HCT116 (cell line): ENCODE measurements around the gene HIPK3. TPM values are rescaled to one million over a fixed set of nuclear protein-coding genes. Genes with fewer than 3 reads are reported as not detected.

Source experiments
- ATAC-seq: fragments of 200-7000 bp; cut with Tn5 transposase; 2 replicates; pipeline ENCODE4 v1.9.1; 2020; ENCODE audit warnings: mild to moderate bottlenecking, moderate library complexity
- BruUV-seq: library from RNA; stranded (reverse); fragments of 400-500 nt; replicated peaks from 2 replicates; lab custom pipeline; 2021; lab: Mats Ljungman, UMichigan
- CTCF ChIA-PET: fragments of 300-600 bp; sonication (Branson Sonifier 250); formaldehyde crosslinking; loops from one replicate; lab custom pipeline; 2021; ENCODE audit warnings: antibody characterized with exemption; lab: Charles Lee
- POLR2A ChIA-PET: fragments of 300-600, 350-600 bp; sonication (Branson Sonifier 250); formaldehyde crosslinking; loops from one replicate; lab custom pipeline; 2021; ENCODE audit warnings: antibody characterized with exemption; lab: Charles Lee
- RAD21 ChIA-PET, 2 experiments: fragments of 300-600 bp; sonication (Branson Sonifier 250); formaldehyde crosslinking; loops; one replicate each; lab custom pipeline; 2023; ENCODE audit warnings: low total read pairs in 2 of 2; ENCODE audit not compliant: uncharacterized antibody in 2 of 2, unreplicated experiment in 2 of 2, low non-redundant PET in 1 of 2; lab: Charles Lee
- DNase-seq: peaks from one replicate; pipeline ENCODE4 v3.0.0-alpha.2; 2010; ENCODE audit warnings: low read depth, low spot score
- H2AFZ ChIP-seq: fragments of 200-600 bp; shearing (Covaris generic), sonication (generic); 2 replicates; pipeline ENCODE4 v1.6.1; 2017; ENCODE audit warnings: low read depth, mixed run types, mixed read lengths, antibody characterized with exemption, low read length; ENCODE audit not compliant: poor library complexity, severe bottlenecking
- H3K27ac ChIP-seq: 2 replicates; pipeline ENCODE4 v1.5.1; 2012; ENCODE audit warnings: low read depth, low read length
- H3K27me3 ChIP-seq: fragments of 200-600 bp; sonication (generic); 2 replicates; pipeline ENCODE4 v1.6.1; 2016; ENCODE audit warnings: mixed run types, low read length, mixed read lengths; ENCODE audit not compliant: insufficient read depth
- H3K36me3 ChIP-seq, 2 experiments: fragments of 200-500 bp in 1 of 2; fragments of 200-600 bp in 1 of 2; sonication (Bioruptor generic) in 1 of 2; sonication (generic) in 1 of 2; 2 replicates each; pipeline versions ENCODE4 v1.5.1 to v1.6.1; 2014 to 2016; ENCODE audit warnings: low read length in 2 of 2, inconsistent platforms in 1 of 2, mixed read lengths in 1 of 2, mixed run types in 1 of 2; ENCODE audit not compliant: insufficient read depth in 2 of 2, control insufficient read depth in 1 of 2
- H3K4me1 ChIP-seq, 2 experiments: fragments of 200-600 bp in 1 of 2; sonication (generic) in 1 of 2; 2 replicates each; pipeline versions ENCODE4 v1.5.1 to v1.6.1; 2012 to 2017; ENCODE audit warnings: low read length in 2 of 2, inconsistent platforms in 1 of 2, mild to moderate bottlenecking in 1 of 2, mixed read lengths in 1 of 2, mixed run types in 1 of 2, moderate library complexity in 1 of 2; ENCODE audit not compliant: insufficient read depth in 2 of 2, control insufficient read depth in 1 of 2
- H3K4me2 ChIP-seq: fragments of 200-600 bp; sonication (generic); 2 replicates; pipeline ENCODE4 v1.6.1; 2017; ENCODE audit warnings: mixed run types, low read length, mixed read lengths
- H3K4me3 ChIP-seq, 2 experiments: fragments of 200-600 bp in 1 of 2; sonication (generic) in 1 of 2; replicated peaks in 1 of 2; 2 replicates each; pipeline ENCODE4 v1.5.1; 2011 to 2016; ENCODE audit warnings: low read length in 2 of 2, control low read depth in 1 of 2, low read depth in 1 of 2, mild to moderate bottlenecking in 1 of 2, mixed read lengths in 1 of 2, mixed run types in 1 of 2
- H3K79me2 ChIP-seq: fragments of 200-600 bp; sonication (generic); 2 replicates; pipeline ENCODE4 v1.6.1; 2017; ENCODE audit warnings: mild to moderate bottlenecking, mixed run types, low read length, moderate library complexity, mixed read lengths; ENCODE audit not compliant: insufficient read depth
- H3K9ac ChIP-seq: fragments of 200-600 bp; sonication (generic); 2 replicates; pipeline ENCODE4 v1.6.1; 2016; ENCODE audit warnings: low read length, mixed read lengths
- H3K9me2 ChIP-seq: fragments of 200-600 bp; sonication (generic), shearing (Covaris generic); 2 replicates; pipeline ENCODE4 v1.6.1; 2017; ENCODE audit warnings: mixed run types, mild to moderate bottlenecking, moderate library complexity; ENCODE audit not compliant: insufficient read depth
- H3K9me3 ChIP-seq, 2 experiments: fragments of 200-500 bp in 1 of 2; fragments of 200-600 bp in 1 of 2; sonication (Bioruptor generic) in 1 of 2; sonication (generic) in 1 of 2; 2 replicates each; pipeline ENCODE4 v1.6.1; 2014 to 2017; ENCODE audit warnings: low read length in 2 of 2, mixed read lengths in 2 of 2, inconsistent platforms in 1 of 2, low read depth in 1 of 2, mild to moderate bottlenecking in 1 of 2, mixed run types in 1 of 2, moderate library complexity in 1 of 2; ENCODE audit not compliant: control insufficient read depth in 1 of 2, insufficient read depth in 1 of 2
- H4K20me1 ChIP-seq: fragments of 200-600 bp; sonication (generic), shearing (Covaris generic); 2 replicates; pipeline ENCODE4 v1.6.1; 2017; ENCODE audit warnings: mixed run types, mild to moderate bottlenecking, moderate library complexity; ENCODE audit not compliant: insufficient read depth
- ATF3 ChIP-seq: IDR thresholded peaks from 2 replicates; pipeline ENCODE4 v1.6.1; 2012
- CBX3 ChIP-seq: IDR thresholded peaks from 2 replicates; pipeline ENCODE4 v1.6.1; 2012; ENCODE audit warnings: low read depth
- CEBPB ChIP-seq: IDR thresholded peaks from 2 replicates; pipeline ENCODE4 v1.6.1; 2012; ENCODE audit warnings: low read depth
- CTCF ChIP-seq, 3 experiments: fragments of 200-600 bp in 1 of 3; sonication (generic) in 1 of 3; IDR thresholded peaks in 2 of 3; conservative IDR thresholded peaks in 1 of 3; 2 replicates each; pipeline ENCODE4 v1.5.1; 2012 to 2017; ENCODE audit warnings: low read depth in 2 of 3, low read length in 2 of 3, antibody characterized with exemption in 1 of 3, borderline replicate concordance in 1 of 3, control low read depth in 1 of 3, mild to moderate bottlenecking in 1 of 3, mixed read lengths in 1 of 3, mixed run types in 1 of 3, moderate library complexity in 1 of 3; ENCODE audit not compliant: insufficient read depth in 1 of 3
- EGR1 ChIP-seq: IDR thresholded peaks from 2 replicates; pipeline ENCODE4 v1.6.1; 2012; ENCODE audit warnings: low read depth
- EZH2 ChIP-seq: fragments of 200-600 bp; sonication (generic); IDR thresholded peaks from 2 replicates; pipeline ENCODE4 v1.6.1; 2017; ENCODE audit warnings: antibody characterized with exemption, mixed run types
- EZH2phosphoT487 ChIP-seq: fragments of 200-600 bp; IDR thresholded peaks from 2 replicates; pipeline ENCODE4 v1.6.1; 2018; ENCODE audit warnings: antibody characterized with exemption, borderline replicate concordance
- FOSL1 ChIP-seq: IDR thresholded peaks from 2 replicates; pipeline ENCODE4 v1.6.1; 2012; ENCODE audit warnings: low read depth
- JUND ChIP-seq: IDR thresholded peaks from 2 replicates; pipeline ENCODE4 v1.6.1; 2012
- MAX ChIP-seq: IDR thresholded peaks from 2 replicates; pipeline ENCODE4 v1.6.1; 2012
- POLR2A ChIP-seq: IDR thresholded peaks from 2 replicates; pipeline ENCODE4 v1.7.0; 2011; ENCODE audit warnings: borderline replicate concordance; ENCODE audit not compliant: insufficient read depth, insufficient read length; ENCODE audit errors: extremely low read depth
- RAD21 ChIP-seq: IDR thresholded peaks from 2 replicates; pipeline ENCODE4 v1.6.1; 2012; ENCODE audit warnings: low read depth, mild to moderate bottlenecking
- SIN3A ChIP-seq: IDR thresholded peaks from 2 replicates; pipeline ENCODE4 v1.6.1; 2012; ENCODE audit warnings: low read depth
- SP1 ChIP-seq: IDR thresholded peaks from 2 replicates; pipeline ENCODE4 v1.6.1; 2012; ENCODE audit warnings: low read depth
- SRF ChIP-seq: IDR thresholded peaks from 2 replicates; pipeline ENCODE4 v1.6.1; 2012; ENCODE audit warnings: low read depth
- TCF7L2 ChIP-seq: IDR thresholded peaks from 2 replicates; pipeline ENCODE4 v1.7.0; 2011; ENCODE audit warnings: borderline replicate concordance, inconsistent platforms; ENCODE audit not compliant: insufficient read depth, insufficient read length; ENCODE audit errors: extremely low read depth
- YY1 ChIP-seq: IDR thresholded peaks from 2 replicates; pipeline ENCODE4 v1.6.1; 2011; ENCODE audit warnings: low read length, low read depth, moderate library complexity, mild to moderate bottlenecking; ENCODE audit not compliant: insufficient replicate concordance; ENCODE audit errors: extremely low read depth
- ZBTB33 ChIP-seq: IDR thresholded peaks from 2 replicates; pipeline ENCODE4 v1.6.1; 2011; ENCODE audit warnings: mild to moderate bottlenecking, low read length, moderate library complexity; ENCODE audit not compliant: insufficient replicate concordance; ENCODE audit errors: extremely low read depth
- ZFX ChIP-seq: fragments of 450-650 bp; IDR thresholded peaks from 2 replicates; pipeline ENCODE4 v1.6.1; 2017
- ZNF274 ChIP-seq: fragments of 200-500 bp; sonication (Bioruptor generic); IDR thresholded peaks from 2 replicates; pipeline ENCODE4 v1.6.1; 2014; ENCODE audit warnings: mild to moderate bottlenecking, low read depth, low read length, inconsistent platforms
- intact Hi-C: fragments of 100-400 bp; cut with micrococcal nuclease; formaldehyde crosslinking; loops from 2 replicates; pipeline ENCODE4 v1.10.0; 2022
- total RNA-seq: library from RNA; stranded (reverse); gene quantifications from one replicate; pipeline ENCODE4 v1.2.1, GENCODE V29; 2021; ENCODE audit not compliant: unreplicated experiment

The HIPK3 gene
- total RNA-seq, 1 experiment from 2014 or later: 35.2 TPM

GRCh38 chr11:33281758-33282157, 24.6 kb downstream of the HIPK3 start:
- no TSS peak for BruUV-seq
- peaks cover 0 to 3% of the 10 kb centered on the region in 2 experiments; a peak in 1 of 4 replicates for H3K4me1 ChIP-seq
- no peaks in the 10 kb centered on the region for H3K9me2 ChIP-seq
- no peak overlapping the region for H2AFZ ChIP-seq
- ATAC-seq (no peak), DNase-seq (no peak)
- TF ChIP-seq JUND: no peak
- no peak for TF ChIP-seq ZNF274
- no peak for TF ChIP-seq TCF7L2
- no peak for TF ChIP-seq CEBPB
- TF ChIP-seq EZH2: no peak
- TF ChIP-seq SRF: no peak
- no peak for TF ChIP-seq EGR1
- no peak for TF ChIP-seq SIN3A
- TF ChIP-seq SP1: no peak
- TF ChIP-seq FOSL1: no peak
- no peak for TF ChIP-seq ZBTB33
- no peak for TF ChIP-seq CBX3
- TF ChIP-seq ATF3: no peak
- TF ChIP-seq CTCF (IDR thresholded peaks at IDR 0.05 in 2 of 3, conservative IDR thresholded peaks at IDR 0.05 in 1 of 3; ENCODE audit: borderline replicate concordance in 1 of 3, insufficient read depth in 1 of 3, low read depth in 2 of 3, low read length in 2 of 3): no peak
- TF ChIP-seq POLR2A: no peak
- no peak for TF ChIP-seq EZH2phosphoT487
- no peak for TF ChIP-seq MAX
- no peak for TF ChIP-seq YY1
- TF ChIP-seq ZFX: no peak
- no peak for TF ChIP-seq RAD21
- H3K4me2 ChIP-seq: no peak overlapping the region
- H3K4me3 ChIP-seq: no peak overlapping the region
- H3K36me3 ChIP-seq: no peaks in the 10 kb centered on the region; a peak in 1 of 4 replicates
- ChIA-PET CTCF (no interaction called here), RAD21 (no interaction called here), POLR2A (no interaction called here)
- H3K79me2 ChIP-seq: peaks cover 85% of the 10 kb centered on the region
- H3K9ac ChIP-seq: no peak overlapping the region
- no peaks in the 10 kb centered on the region for H3K27me3 ChIP-seq
- no peak overlapping the region for H3K27ac ChIP-seq
- 0 out of 2 replicates have a peak, but pooled peaks cover 5% of the 10 kb centered on the region for H4K20me1 ChIP-seq
- intact Hi-C loops: no loop called here
- no peaks in the 10 kb centered on the region for H3K9me3 ChIP-seq
